ENCODE results near the gene RPA4. TPM values are rescaled to one million over a fixed set of nuclear protein-coding genes. Genes with fewer than 3 reads are reported as not detected.
"Not testable (repeated sequence)": the region's sequence is repeated elsewhere in the genome, so short reads cannot be mapped to it uniquely, and the experiment has no call there.

RPA4 gene
- total RNA-seq (0.93 TPM), polyA plus RNA-seq (ENCODE audit: insufficient read depth in 1 of 8, insufficient read length in 8 of 8, low replicate concordance in 1 of 8) (under 1 TPM in 3 of 8 donors, not detected in 5; 0.16 to 0.20 (median 0.16) TPM)
- long read RNA-seq, donor 1: 0 reads
- long read RNA-seq, donor 2: 0 reads
- long read RNA-seq, donor 3: 0 reads
- long read RNA-seq, donor 4: 0 reads
- long read RNA-seq, donor 5: 0 reads
- long read RNA-seq, donor 6: 0 reads
- long read RNA-seq, donor 7: 0 reads
- long read RNA-seq, donor 8: 0 reads
- long read RNA-seq, donor 9: 0 reads
- long read RNA-seq, donor 10: 0 reads
- long read RNA-seq, donor 11: 0 reads

- no peak within 1 kb of the TSS for H3K4me3 ChIP-seq (ENCODE audit: low read length)
- no peaks in the 10 kb centered on the region for H3K4me1 ChIP-seq (ENCODE audit: control insufficient read depth, insufficient read depth, low read length)
- H3K36me3 ChIP-seq (ENCODE audit: control insufficient read depth, insufficient read depth, low read length): no peaks in the 10 kb centered on the region
- no peaks in the 10 kb centered on the region for H3K27me3 ChIP-seq (ENCODE audit: control insufficient read depth, insufficient read depth, low read length)
- no peaks in the 10 kb centered on the region for H3K9me3 ChIP-seq (replicated peaks; ENCODE audit: control insufficient read depth, low read depth, low read length)
- WGBS (ENCODE audit: insufficient coverage): 90% methylated on average over 6 of the region's 10 CpGs
- no peak for DNase-seq
- H3K27ac ChIP-seq (ENCODE audit: low read length): no peak within 1 kb of the TSS
Measured at GRCh38 chrX:96883608-96884007, at the start of gene RPA4. RPA4 (plus strand) TSS chrX:96883908; CDS start chrX:96884311, 403 bp downstream.

GRCh38 chrX:96834137-96834536, 49.6 kb upstream of the RPA4 start:
- Histone ChIP-seq H3K27me3 (ENCODE audit: control insufficient read depth, insufficient read depth, low read length) (peaks cover 4% of the 10 kb centered on the region), H3K36me3 (ENCODE audit: control insufficient read depth, insufficient read depth, low read length) (no peaks in the 10 kb centered on the region), H3K9me3 (replicated peaks; ENCODE audit: control insufficient read depth, low read depth, low read length) (no peaks in the 10 kb centered on the region), H3K4me3 (ENCODE audit: low read length) (no peak overlapping the region), H3K27ac (ENCODE audit: low read length) (no peak overlapping the region), H3K4me1 (ENCODE audit: control insufficient read depth, insufficient read depth, low read length) (no peaks in the 10 kb centered on the region)
- DNase-seq: no peak
- WGBS (ENCODE audit: insufficient coverage): no CpG with 5 or more reads among the region's 1 CpG

GRCh38 chrX:96835660-96836289, 47.9 kb upstream of the RPA4 start:
- peaks cover 4% of the 10 kb centered on the region for H3K27me3 ChIP-seq (ENCODE audit: control insufficient read depth, insufficient read depth, low read length)
- no peaks in the 10 kb centered on the region for H3K9me3 ChIP-seq (replicated peaks; ENCODE audit: control insufficient read depth, low read depth, low read length)
- no peak overlapping the region for H3K4me3 ChIP-seq (ENCODE audit: low read length)
- 100% methylated on average over 1 of the region's 5 CpGs for WGBS (ENCODE audit: insufficient coverage)
- no peak for DNase-seq
- H3K27ac ChIP-seq (ENCODE audit: low read length): no peak overlapping the region
- no peaks in the 10 kb centered on the region for H3K4me1 ChIP-seq (ENCODE audit: control insufficient read depth, insufficient read depth, low read length)
- H3K36me3 ChIP-seq (ENCODE audit: control insufficient read depth, insufficient read depth, low read length): no peaks in the 10 kb centered on the region

GRCh38 chrX:96837808-96838207, 45.9 kb upstream of the RPA4 start:
- Histone ChIP-seq H3K4me1 (ENCODE audit: control insufficient read depth, insufficient read depth, low read length) (no peaks in the 10 kb centered on the region), H3K27me3 (ENCODE audit: control insufficient read depth, insufficient read depth, low read length) (peaks cover 6% of the 10 kb centered on the region), H3K36me3 (ENCODE audit: control insufficient read depth, insufficient read depth, low read length) (no peaks in the 10 kb centered on the region), H3K4me3 (ENCODE audit: low read length) (no peak overlapping the region), H3K9me3 (replicated peaks; ENCODE audit: control insufficient read depth, low read depth, low read length) (no peaks in the 10 kb centered on the region), H3K27ac (ENCODE audit: low read length) (no peak overlapping the region)
- no peak for DNase-seq
- WGBS (ENCODE audit: insufficient coverage): no CpG with 5 or more reads among the region's 3 CpGs

GRCh38 chrX:96838537-96838936, 45.2 kb upstream of the RPA4 start:
- H3K9me3 ChIP-seq (replicated peaks; ENCODE audit: control insufficient read depth, low read depth, low read length): no peaks in the 10 kb centered on the region
- H3K27me3 ChIP-seq (ENCODE audit: control insufficient read depth, insufficient read depth, low read length): peaks cover 7% of the 10 kb centered on the region
- no peaks in the 10 kb centered on the region for H3K4me1 ChIP-seq (ENCODE audit: control insufficient read depth, insufficient read depth, low read length)
- WGBS (ENCODE audit: insufficient coverage): no CpG with 5 or more reads among the region's 1 CpG
- H3K4me3 ChIP-seq (ENCODE audit: low read length): no peak overlapping the region
- DNase-seq: no peak
- no peak overlapping the region for H3K27ac ChIP-seq (ENCODE audit: low read length)
- no peaks in the 10 kb centered on the region for H3K36me3 ChIP-seq (ENCODE audit: control insufficient read depth, insufficient read depth, low read length)

- no peak for DNase-seq
- Histone ChIP-seq H3K36me3 (ENCODE audit: control insufficient read depth, insufficient read depth, low read length) (no peaks in the 10 kb centered on the region), H3K4me1 (ENCODE audit: control insufficient read depth, insufficient read depth, low read length) (no peaks in the 10 kb centered on the region), H3K4me3 (ENCODE audit: low read length) (no peak overlapping the region), H3K27ac (ENCODE audit: low read length) (no peak overlapping the region), H3K9me3 (replicated peaks; ENCODE audit: control insufficient read depth, low read depth, low read length) (no peaks in the 10 kb centered on the region), H3K27me3 (ENCODE audit: control insufficient read depth, insufficient read depth, low read length) (peaks cover 4% of the 10 kb centered on the region)
- 33% methylated on average over 1 of the region's 1 CpG for WGBS (ENCODE audit: insufficient coverage)
Measured at GRCh38 chrX:96841325-96841724, 42.4 kb upstream of the RPA4 start.

- H3K36me3 ChIP-seq (ENCODE audit: control insufficient read depth, insufficient read depth, low read length); DNase-seq; H3K4me3 ChIP-seq (ENCODE audit: low read length); H3K27ac ChIP-seq (ENCODE audit: low read length); H3K4me1 ChIP-seq (ENCODE audit: control insufficient read depth, insufficient read depth, low read length); H3K9me3 ChIP-seq (replicated peaks; ENCODE audit: control insufficient read depth, low read depth, low read length); H3K27me3 ChIP-seq (ENCODE audit: control insufficient read depth, insufficient read depth, low read length): not testable (repeated sequence)
- WGBS (ENCODE audit: insufficient coverage): 48% methylated on average over 2 of the region's 3 CpGs
Measured at GRCh38 chrX:96841866-96842265, 41.8 kb upstream of the RPA4 start.

- H3K36me3 ChIP-seq (ENCODE audit: control insufficient read depth, insufficient read depth, low read length): no peaks in the 10 kb centered on the region
- no peak overlapping the region for H3K27ac ChIP-seq (ENCODE audit: low read length)
- no peaks in the 10 kb centered on the region for H3K9me3 ChIP-seq (replicated peaks; ENCODE audit: control insufficient read depth, low read depth, low read length)
- WGBS (ENCODE audit: insufficient coverage): 50% methylated on average over 2 of the region's 5 CpGs
- no peaks in the 10 kb centered on the region for H3K4me1 ChIP-seq (ENCODE audit: control insufficient read depth, insufficient read depth, low read length)
- H3K27me3 ChIP-seq (ENCODE audit: control insufficient read depth, insufficient read depth, low read length): peaks cover 6% of the 10 kb centered on the region
- no peak for DNase-seq
- no peak overlapping the region for H3K4me3 ChIP-seq (ENCODE audit: low read length)
Measured at GRCh38 chrX:96843566-96843965, 40.1 kb upstream of the RPA4 start.

- Histone ChIP-seq H3K27me3 (ENCODE audit: control insufficient read depth, insufficient read depth, low read length) (peaks cover 8% of the 10 kb centered on the region), H3K4me1 (ENCODE audit: control insufficient read depth, insufficient read depth, low read length) (no peaks in the 10 kb centered on the region), H3K9me3 (replicated peaks; ENCODE audit: control insufficient read depth, low read depth, low read length) (no peaks in the 10 kb centered on the region), H3K4me3 (ENCODE audit: low read length) (no peak overlapping the region), H3K27ac (ENCODE audit: low read length) (no peak overlapping the region), H3K36me3 (ENCODE audit: control insufficient read depth, insufficient read depth, low read length) (no peaks in the 10 kb centered on the region)
- 75% methylated on average over 1 of the region's 1 CpG for WGBS (ENCODE audit: insufficient coverage)
- DNase-seq: no peak
Measured at GRCh38 chrX:96846841-96847240, 36.9 kb upstream of the RPA4 start.

GRCh38 chrX:96859422-96859821, 24.3 kb upstream of the RPA4 start:
- H3K9me3 ChIP-seq (replicated peaks; ENCODE audit: control insufficient read depth, low read depth, low read length); H3K36me3 ChIP-seq (ENCODE audit: control insufficient read depth, insufficient read depth, low read length); H3K27ac ChIP-seq (ENCODE audit: low read length); H3K4me3 ChIP-seq (ENCODE audit: low read length); DNase-seq; H3K4me1 ChIP-seq (ENCODE audit: control insufficient read depth, insufficient read depth, low read length); H3K27me3 ChIP-seq (ENCODE audit: control insufficient read depth, insufficient read depth, low read length): not testable (repeated sequence)
- whole genome bisulfite sequencing (ENCODE audit: insufficient coverage): no CpG with 5 or more reads among the region's 4 CpGs

All from muscle of leg (tissue), 16 donors.